AG04449 (cell line): ENCODE measurements around the gene CKM.

Source experiments
- CTCF ChIA-PET: fragments of 350-600 bp; formaldehyde crosslinking; extraction: SDS; loops from one replicate; lab custom pipeline; 2021; ENCODE audit warnings: antibody characterized with exemption; lab: Yijun Ruan, JAX
- POLR2A ChIA-PET: fragments of 400-600, 350-600 bp; formaldehyde crosslinking; extraction: SDS; loops from one replicate; lab custom pipeline; 2020; ENCODE audit warnings: antibody characterized with exemption, inconsistent platforms; lab: Yijun Ruan, JAX
- DNase-seq: peaks from one replicate; pipeline ENCODE4 v3.0.0-alpha.2; 2010; ENCODE audit warnings: low read depth, low spot score
- H3K4me3 ChIP-seq: 2 replicates; pipeline ENCODE4 v1.5.1; 2011; ENCODE audit warnings: low read depth, mild to moderate bottlenecking, control low read depth, low read length
- CTCF ChIP-seq: IDR thresholded peaks from one replicate; pipeline ENCODE4 v1.5.1; 2011; ENCODE audit warnings: mild to moderate bottlenecking, moderate library complexity, low read length, control low read depth, inconsistent platforms; ENCODE audit not compliant: insufficient read depth; ENCODE audit errors: missing control alignments

Gene CKM

GRCh38 chr19:45306518-45307027 is 16.1 kb downstream of the CKM start:
- CTCF ChIA-PET = interaction anchor here (1.8 kb wide), 1 partner anchor 31 kb away, joined by 7 read pairs; no protein-coding TSS in a partner anchor
- H3K4me3 ChIP-seq = no peak overlapping the region
- no peak for TF ChIP-seq CTCF
- no peak for DNase-seq
- POLR2A ChIA-PET = interaction anchor here (0.6 to 1.3 kb wide), 3 partner anchors 20 to 44 kb away, joined by 3 to 4 read pairs (median 3); no protein-coding TSS in a partner anchor

GRCh38 chr19:45306040-45306439 is 16.6 kb downstream of the CKM start:
- H3K4me3 ChIP-seq = no peak overlapping the region
- ChIA-PET POLR2A (interaction anchor here (0.8 to 1.3 kb wide), 2 partner anchors 20 to 23 kb away, joined by 3 to 4 read pairs; no protein-coding TSS in a partner anchor), CTCF (interaction anchor here (1.8 kb wide), 1 partner anchor 32 kb away, joined by 7 read pairs; no protein-coding TSS in a partner anchor)
- TF ChIP-seq CTCF = no peak
- DNase-seq = no peak

GRCh38 chr19:45305421-45305820 is 17.3 kb downstream of the CKM start:
- CTCF ChIA-PET = interaction anchor here (1.8 kb wide), 1 partner anchor 33 kb away, joined by 7 read pairs; no protein-coding TSS in a partner anchor
- no peak for DNase-seq
- H3K4me3 ChIP-seq = no peak overlapping the region
- POLR2A ChIA-PET = interaction anchor here (0.8 to 0.9 kb wide), 2 partner anchors 21 to 267 kb away, joined by 3 to 4 read pairs; partner anchors contain the start of gene CLASRP
- TF ChIP-seq CTCF = no peak

GRCh38 chr19:45305007-45305406 is 17.7 kb downstream of the CKM start:
- TF ChIP-seq CTCF = no peak
- ChIA-PET POLR2A (interaction anchor here (0.9 kb wide), 1 partner anchor 266 kb away, joined by 3 read pairs; the partner anchor contains the start of gene CLASRP), CTCF (no interaction called here)
- DNase-seq = no peak
- H3K4me3 ChIP-seq = no peak overlapping the region

- DNase-seq = no peak
- CTCF ChIA-PET = no interaction called here
- TF ChIP-seq CTCF = no peak
- POLR2A ChIA-PET = interaction anchor here (0.8 kb wide), 1 partner anchor 8 kb away, joined by 3 read pairs; no protein-coding TSS in a partner anchor
- H3K4me3 ChIP-seq = no peak overlapping the region
These were observed 18.3 kb downstream of the CKM start for GRCh38 chr19:45304141-45304926.
